PC-9 (cell line): ENCODE results near the gene NDUFB8. TPM values are rescaled to one million over a fixed set of nuclear protein-coding genes. Genes with fewer than 3 reads are reported as not detected.

Experiments
- BruUV-seq: library from RNA; stranded (reverse); fragments of 400-500 nt; replicated peaks from 2 replicates; lab custom pipeline; 2021; lab: Mats Ljungman, UMichigan
- CTCF ChIA-PET: fragments of 300-600 bp; sonication (Branson Sonifier 250); formaldehyde crosslinking; loops from one replicate; lab custom pipeline; 2022; ENCODE audit warnings: antibody characterized with exemption; lab: Charles Lee
- POLR2A ChIA-PET: fragments of 300-600 bp; sonication (Branson Sonifier 250); formaldehyde crosslinking; loops from one replicate; lab custom pipeline; 2022; ENCODE audit warnings: antibody characterized with exemption; ENCODE audit not compliant: unreplicated experiment; lab: Charles Lee
- DNase-seq, 2 experiments: peaks; one replicate each; pipeline versions ENCODE4 v3.0.0 to v3.0.0-alpha.2; 2015 to 2022; ENCODE audit warnings: mixed read lengths in 1 of 2
- H2AFZ ChIP-seq: fragments of 200-600 bp; sonication (generic); 2 replicates; pipeline ENCODE4 v1.8.1; 2017; ENCODE audit warnings: antibody characterized with exemption
- H3F3A ChIP-seq: fragments of 200-600 bp; sonication (generic); 2 replicates; pipeline ENCODE4 v1.8.1; 2017; ENCODE audit warnings: antibody characterized with exemption, mild to moderate bottlenecking, low read depth; ENCODE audit not compliant: insufficient read depth
- H3K27ac ChIP-seq: fragments of 200-600 bp; sonication (generic); 2 replicates; pipeline ENCODE4 v1.6.1; 2016; ENCODE audit warnings: mixed run types
- H3K27me3 ChIP-seq: fragments of 200-600 bp; sonication (generic); 2 replicates; pipeline ENCODE4 v1.6.1; 2016; ENCODE audit warnings: low read depth, mixed run types; ENCODE audit not compliant: insufficient read depth
- H3K36me3 ChIP-seq: fragments of 200-600 bp; sonication (generic); 2 replicates; pipeline ENCODE4 v1.6.1; 2016; ENCODE audit warnings: low read depth, mixed run types
- H3K4me1 ChIP-seq: fragments of 200-600 bp; sonication (generic); replicated peaks from 2 replicates; pipeline ENCODE4 v1.6.1; 2016; ENCODE audit warnings: mixed run types; ENCODE audit not compliant: insufficient read depth
- H3K4me2 ChIP-seq: fragments of 200-600 bp; sonication (generic); 2 replicates; pipeline ENCODE4 v1.6.1; 2017; ENCODE audit warnings: mixed run types
- H3K4me3 ChIP-seq: fragments of 200-600 bp; sonication (generic); 2 replicates; pipeline ENCODE4 v1.6.1; 2016; ENCODE audit warnings: mixed run types
- H3K79me2 ChIP-seq: fragments of 200-600 bp; sonication (generic); 2 replicates; pipeline ENCODE4 v1.6.1; 2017; ENCODE audit warnings: low read depth, mixed run types
- H3K9me2 ChIP-seq: fragments of 200-600 bp; sonication (generic); 2 replicates; pipeline ENCODE4 v1.8.1; 2017; ENCODE audit warnings: mild to moderate bottlenecking; ENCODE audit not compliant: insufficient read depth
- H3K9me3 ChIP-seq: fragments of 200-600 bp; sonication (generic); 2 replicates; pipeline ENCODE4 v1.8.1; 2016; ENCODE audit warnings: low read depth; ENCODE audit not compliant: insufficient read depth
- H4K20me1 ChIP-seq: fragments of 200-600 bp; sonication (generic); 2 replicates; pipeline ENCODE4 v1.8.1; 2017; ENCODE audit not compliant: insufficient read depth
- CTCF ChIP-seq: fragments of 200-600 bp; sonication (generic); conservative IDR thresholded peaks from 2 replicates; pipeline ENCODE4 v1.6.1; 2017; ENCODE audit warnings: mixed run types, antibody characterized with exemption, mild to moderate bottlenecking, moderate library complexity
- EZH2 ChIP-seq: fragments of 200-600 bp; sonication (generic); IDR thresholded peaks from 2 replicates; pipeline ENCODE4 v1.8.0; 2017; ENCODE audit warnings: antibody characterized with exemption, low read depth
- intact Hi-C: fragments of 100-400 bp; cut with micrococcal nuclease; formaldehyde crosslinking; loops from one replicate; pipeline ENCODE4 v1.10.0; 2022; ENCODE audit not compliant: unreplicated experiment
- total RNA-seq: library from RNA; stranded (reverse); gene quantifications from 2 replicates; pipeline ENCODE4 v1.2.3, GENCODE V29; 2021

Gene NDUFB8
- total RNA-seq, 1 experiment from 2014 or later, result 86.0 TPM

- H3K27me3 ChIP-seq, result peaks cover 36% of the 10 kb centered on the region; the same call in 1 of the 2 replicates
- intact Hi-C loops, result no loop called here
- no peaks in the 10 kb centered on the region for H3K79me2 ChIP-seq
- H2AFZ ChIP-seq, result no peak overlapping the region
- TF ChIP-seq EZH2 (no peak), CTCF (no peak)
- no peak for DNase-seq
- H3K9me2 ChIP-seq, result no peaks in the 10 kb centered on the region
- CTCF ChIA-PET, result no interaction called here
- no peak overlapping the region for H3K4me3 ChIP-seq
- H3K9me3 ChIP-seq, result no peaks in the 10 kb centered on the region
- H3F3A ChIP-seq, result no peaks in the 10 kb centered on the region
- no TSS peak for BruUV-seq
- H3K36me3 ChIP-seq, result no peaks in the 10 kb centered on the region
- no peak overlapping the region for H3K27ac ChIP-seq
- H3K4me2 ChIP-seq, result no peak overlapping the region
- H3K4me1 ChIP-seq, result no peaks in the 10 kb centered on the region
- POLR2A ChIA-PET, result no interaction called here
- no peaks in the 10 kb centered on the region for H4K20me1 ChIP-seq
Observed at GRCh38 chr10:100479037-100479436, 50.6 kb downstream of the NDUFB8 start.

GRCh38 chr10:100477970-100478369, 51.7 kb downstream of the NDUFB8 start:
- peaks cover 33% of the 10 kb centered on the region; the same call in 1 of the 2 replicates for H3K27me3 ChIP-seq
- intact Hi-C loops, result no loop called here
- no peaks in the 10 kb centered on the region for H3K9me3 ChIP-seq
- no peak overlapping the region for H3K27ac ChIP-seq
- H3K4me3 ChIP-seq, result no peak overlapping the region
- ChIA-PET CTCF (no interaction called here), POLR2A (no interaction called here)
- BruUV-seq, result no TSS peak
- no peaks in the 10 kb centered on the region for H3K9me2 ChIP-seq
- DNase-seq, result no peak
- no peaks in the 10 kb centered on the region for H3K36me3 ChIP-seq
- H3K4me1 ChIP-seq, result no peaks in the 10 kb centered on the region
- no peaks in the 10 kb centered on the region for H4K20me1 ChIP-seq
- no peak overlapping the region for H2AFZ ChIP-seq
- TF ChIP-seq CTCF, result no peak
- no peak for TF ChIP-seq EZH2
- no peaks in the 10 kb centered on the region for H3F3A ChIP-seq
- no peak overlapping the region for H3K4me2 ChIP-seq
- no peaks in the 10 kb centered on the region for H3K79me2 ChIP-seq

Other genes starting within 250 kb of the NDUFB8 start
- gene BLOC1S2, start 243.2 kb downstream of the NDUFB8 start, total RNA-seq, result 9.9 and 17.9 TPM in 2 replicates
- not detected in 2 replicates for gene PKD2L1, start 199.6 kb downstream of the NDUFB8 start, total RNA-seq
- gene SCD, start 182.6 kb downstream of the NDUFB8 start, total RNA-seq, result 220 and 518 TPM in 2 replicates
- not detected in 2 replicates for gene WNT8B, start 66.9 kb downstream of the NDUFB8 start, total RNA-seq
- gene SEC31B, start 10.0 kb downstream of the NDUFB8 start, total RNA-seq, result 7.4 and 9.2 TPM in 2 replicates
- gene HIF1AN, start 6.1 kb upstream of the NDUFB8 start, total RNA-seq, result 37.5 and 42.0 TPM in 2 replicates
- not detected in 2 replicates for gene PAX2, start 215.7 kb upstream of the NDUFB8 start, total RNA-seq